Measurements from ENCODE around the gene RBP5. TPM values are rescaled to one million over a fixed set of nuclear protein-coding genes. Genes with fewer than 3 reads are reported as not detected.

RBP5 gene
- total and polyA plus RNA-seq, 8 donors = 3.3 to 5.3 (median 5.0) TPM; not detected in 5

- WGBS, 5 donors = 79 to 86% (median 81%) methylated on average over 5 to 7 of the region's 7 CpGs
- peaks cover 7 to 52% (median 31%) of the 10 kb centered on the region in 4 donors for H3K4me1 ChIP-seq
- intact Hi-C loops (cut with DNase I; ENCODE audit: low total_unique reads) = no loop called here
- peak overlapping the region; percentile 49 to 52 (median 50) for H3K4me3 ChIP-seq
- no peaks in the 10 kb centered on the region for H3K9me3 ChIP-seq
- no peak for TF ChIP-seq POLR2AphosphoS5 (IDR thresholded peaks at IDR 0.05)
- TF ChIP-seq POLR2A (IDR thresholded peaks at IDR 0.05) = no peak
- TF ChIP-seq CTCF (IDR thresholded peaks at IDR 0.05) = no peak
- no peak for TF ChIP-seq EP300 (IDR thresholded peaks at IDR 0.05)
- peak overlapping the region in 4 of 5 donors; percentile 71 to 85 (median 84) for H3K27ac ChIP-seq
- no peaks in the 10 kb centered on the region for H3K27me3 ChIP-seq
- no peak for DNase-seq
- peaks cover 0 to 39% (median 34%) of the 10 kb centered on the region in 4 donors for H3K36me3 ChIP-seq
Measured at GRCh38 chr12:7091171-7091570, 37.5 kb downstream of the RBP5 start.

- peaks cover 7 to 52% (median 31%) of the 10 kb centered on the region in 4 donors for H3K4me1 ChIP-seq
Measured at GRCh38 chr12:7090222-7090998, 38.3 kb downstream of the RBP5 start.

GRCh38 chr12:7089196-7089871 lies 39.4 kb downstream of the RBP5 start:
- Histone ChIP-seq H3K36me3 (peaks cover 8 to 53% (median 52%) of the 10 kb centered on the region in 4 donors), H3K27ac (peak overlapping the region in 4 of 5 donors; percentile 25 to 85 (median 84)), H3K9me3 (no peaks in the 10 kb centered on the region), H3K4me1 (peaks cover 7 to 52% (median 31%) of the 10 kb centered on the region in 4 donors), H3K4me3 (peak overlapping the region in 2 of 4 donors; percentile 49 to 50), H3K27me3 (no peaks in the 10 kb centered on the region)
- 79 to 88% (median 83%) methylated on average over 9 to 11 of the region's 11 CpGs for WGBS, 5 donors
- intact Hi-C loops (cut with DNase I; ENCODE audit: low total_unique reads) = no loop called here
- no peak for DNase-seq
- TF ChIP-seq POLR2A (IDR thresholded peaks at IDR 0.05) (no peak), CTCF (IDR thresholded peaks at IDR 0.05) (no peak), POLR2AphosphoS5 (IDR thresholded peaks at IDR 0.05) (no peak), EP300 (IDR thresholded peaks at IDR 0.05) (no peak)

More at GRCh38 chr12:7090222-7090998, 38.3 kb downstream of the RBP5 start:
- peak overlapping the region in 4 of 5 donors; percentile 71 to 85 (median 84) for H3K27ac ChIP-seq
- no peak for DNase-seq
- H3K27me3 ChIP-seq = no peaks in the 10 kb centered on the region
- WGBS, 5 donors = 68 to 79% (median 78%) methylated on average over 16 of the region's 16 CpGs
- H3K36me3 ChIP-seq = peaks cover 3 to 47% (median 42%) of the 10 kb centered on the region in 4 donors
- no peaks in the 10 kb centered on the region for H3K9me3 ChIP-seq
- intact Hi-C loops (cut with DNase I; ENCODE audit: low total_unique reads) = no loop called here
- H3K4me3 ChIP-seq = peak overlapping the region; percentile 49 to 52 (median 50)
- no peak for TF ChIP-seq EP300 (IDR thresholded peaks at IDR 0.05)
- peak in 1 of 3 donors; percentile 28 for TF ChIP-seq POLR2AphosphoS5 (IDR thresholded peaks at IDR 0.05)

- intact Hi-C loops (cut with DNase I; ENCODE audit: low total_unique reads) = no loop called here
- Histone ChIP-seq H3K9me3 (no peaks in the 10 kb centered on the region), H3K27ac (no peak overlapping the region), H3K4me1 (peaks cover 8 to 22% (median 15%) of the 10 kb centered on the region in 4 donors), H3K27me3 (no peaks in the 10 kb centered on the region), H3K4me3 (no peak overlapping the region), H3K36me3 (peaks cover 15 to 68% (median 67%) of the 10 kb centered on the region in 4 donors)
- TF ChIP-seq EP300 (IDR thresholded peaks at IDR 0.05) = no peak
- no peak for TF ChIP-seq POLR2A (IDR thresholded peaks at IDR 0.05)
- TF ChIP-seq CTCF (IDR thresholded peaks at IDR 0.05) = no peak
- TF ChIP-seq POLR2AphosphoS5 (IDR thresholded peaks at IDR 0.05) = no peak
- DNase-seq = no peak
Measured at GRCh38 chr12:7083125-7083524, 45.6 kb downstream of the RBP5 start.

Measured in stomach (tissue), 9 donors.